OCI-LY1 (cell line): ENCODE measurements around the gene PCGF3.

ENCODE experiments used
- EZH2 ChIP-seq: fragments of 200-600 bp; sonication (generic), shearing (Covaris generic); IDR thresholded peaks from 2 replicates; pipeline ENCODE4 v1.8.0; 2017; ENCODE audit warnings: borderline replicate concordance, mixed run types, mild to moderate bottlenecking, antibody characterized with exemption, low read length, moderate library complexity, mixed read lengths
- TF ChIP-seq, protein P1 (sequence below): fragments of 200-600 bp; sonication (generic), shearing (Covaris generic); IDR thresholded peaks from 2 replicates; pipeline ENCODE4 v1.5.1; 2017; ENCODE audit warnings: mild to moderate bottlenecking, antibody characterized with exemption, low read length, moderate library complexity, mixed read lengths

DNA sequence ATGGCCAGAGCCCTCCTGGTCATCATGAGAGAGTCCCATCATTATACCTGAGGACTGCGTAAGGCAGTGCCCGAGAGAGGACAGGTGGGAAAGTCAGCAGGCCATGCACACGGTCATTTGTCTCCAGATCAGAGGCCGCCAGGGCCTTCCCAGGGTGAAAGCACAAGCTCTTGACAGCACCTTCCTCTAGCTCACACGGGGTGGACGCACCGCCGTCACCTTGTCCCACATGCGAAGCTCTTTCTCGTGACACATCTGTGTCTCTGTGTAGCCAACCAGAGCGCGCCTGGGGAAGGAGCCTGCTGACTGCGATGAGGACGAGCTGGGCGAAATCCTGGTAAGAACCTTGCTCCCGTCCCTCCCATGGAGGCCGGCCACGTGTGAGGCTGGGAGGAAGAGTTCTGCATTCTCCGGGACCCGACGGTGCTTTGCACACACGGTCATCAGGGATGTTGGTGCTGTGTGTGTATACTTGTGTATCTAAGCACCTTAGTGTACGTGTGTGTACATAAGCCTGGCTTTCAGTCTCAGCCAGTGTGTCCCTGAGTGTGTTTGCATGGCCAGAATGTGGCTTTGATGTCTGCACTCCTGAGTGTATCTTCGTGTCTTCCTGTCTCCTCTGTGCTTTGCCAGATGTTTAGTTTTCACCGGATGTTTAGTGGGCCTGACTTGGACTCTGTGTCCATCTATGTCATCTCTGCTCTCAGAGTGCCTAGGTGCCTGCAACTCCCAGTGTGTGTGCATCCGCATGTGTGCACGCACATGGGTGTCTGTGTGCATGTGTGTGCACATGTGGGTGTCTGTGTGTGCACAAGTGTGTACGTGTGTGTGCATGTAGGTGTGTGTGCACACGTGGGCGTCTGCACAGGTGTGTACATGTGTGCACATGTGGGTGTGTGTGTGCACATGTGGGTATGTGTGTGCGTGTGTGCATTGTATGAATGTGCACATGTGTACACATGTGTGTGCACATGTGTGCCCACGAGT, 46.7 kb upstream of the PCGF3 start:
- TF ChIP-seq, protein P1, sequence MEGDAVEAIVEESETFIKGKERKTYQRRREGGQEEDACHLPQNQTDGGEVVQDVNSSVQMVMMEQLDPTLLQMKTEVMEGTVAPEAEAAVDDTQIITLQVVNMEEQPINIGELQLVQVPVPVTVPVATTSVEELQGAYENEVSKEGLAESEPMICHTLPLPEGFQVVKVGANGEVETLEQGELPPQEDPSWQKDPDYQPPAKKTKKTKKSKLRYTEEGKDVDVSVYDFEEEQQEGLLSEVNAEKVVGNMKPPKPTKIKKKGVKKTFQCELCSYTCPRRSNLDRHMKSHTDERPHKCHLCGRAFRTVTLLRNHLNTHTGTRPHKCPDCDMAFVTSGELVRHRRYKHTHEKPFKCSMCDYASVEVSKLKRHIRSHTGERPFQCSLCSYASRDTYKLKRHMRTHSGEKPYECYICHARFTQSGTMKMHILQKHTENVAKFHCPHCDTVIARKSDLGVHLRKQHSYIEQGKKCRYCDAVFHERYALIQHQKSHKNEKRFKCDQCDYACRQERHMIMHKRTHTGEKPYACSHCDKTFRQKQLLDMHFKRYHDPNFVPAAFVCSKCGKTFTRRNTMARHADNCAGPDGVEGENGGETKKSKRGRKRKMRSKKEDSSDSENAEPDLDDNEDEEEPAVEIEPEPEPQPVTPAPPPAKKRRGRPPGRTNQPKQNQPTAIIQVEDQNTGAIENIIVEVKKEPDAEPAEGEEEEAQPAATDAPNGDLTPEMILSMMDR, result no peak
- no peak for TF ChIP-seq EZH2
